ENCODE results near the gene TGFB2. TPM values are rescaled to one million over a fixed set of nuclear protein-coding genes. Genes with fewer than 3 reads are reported as not detected.

Gene TGFB2
- total and polyA plus RNA-seq, 2 donors (not counting 3 experiments of a cell fraction or from before 2014, with no cell fraction given) = 21.2 to 43.5 TPM

- intact Hi-C loops (cut with micrococcal nuclease) = loop anchor here (1.0 to 5.0 kb wide), 5 partner anchors 8 to 919 kb away; no protein-coding TSS in a partner anchor
- Histone ChIP-seq H3K4me1 (ENCODE audit: control insufficient read depth, extremely low read depth, insufficient read depth, low read length) (peaks cover 22% of the 10 kb centered on the region), H3K27me3 (ENCODE audit: control insufficient read depth in 2 of 2, insufficient read depth in 2 of 2, low read length in 2 of 2) (no peaks in the 10 kb centered on the region), H3K9me3 (replicated peaks; ENCODE audit: control insufficient read depth, insufficient read depth, low read length) (no peaks in the 10 kb centered on the region), H3K4me3 (replicated peaks in 1 of 3; ENCODE audit: insufficient read depth in 1 of 3, low read depth in 1 of 3, low read length in 3 of 3) (peak overlapping the region in 2 of 3 experiments; percentile 3 to 28), H2AFZ (ENCODE audit: low read depth, low read length) (peak overlapping the region; percentile 26), H3K79me2 (ENCODE audit: control insufficient read depth, insufficient read depth, low read length) (no peaks in the 10 kb centered on the region), H3K36me3 (ENCODE audit: control insufficient read depth in 2 of 2, extremely low read depth in 1 of 2, insufficient read depth in 2 of 2, low read length in 2 of 2) (no peaks in the 10 kb centered on the region), H3K9me1 (replicated peaks; ENCODE audit: control insufficient read depth, extremely low read depth, insufficient read depth, low read length) (no peaks in the 10 kb centered on the region), H3K9ac (replicated peaks; ENCODE audit: extremely low read depth, insufficient read depth, low read length) (peak overlapping the region; percentile 68), H4K20me1 (replicated peaks; ENCODE audit: control insufficient read depth, extremely low read depth, insufficient read depth, low read length) (no peaks in the 10 kb centered on the region), H3K27ac (ENCODE audit: insufficient read depth, low read depth, low read length) (peak overlapping the region; percentile 64), H3K4me2 (ENCODE audit: insufficient read depth, low read length) (peak overlapping the region; percentile 60)
- no TSS peak for BruUV-seq (replicated peaks)
- TF ChIP-seq EZH2 (IDR thresholded peaks at IDR 0.05; ENCODE audit: borderline replicate concordance, low read depth, low read length, severe bottlenecking) (no peak), GATA2 (IDR thresholded peaks at IDR 0.05; ENCODE audit: insufficient read depth, insufficient read length, low read depth, low read length) (no peak), POLR2A (IDR thresholded peaks at IDR 0.05; ENCODE audit: low read depth, low read length) (no peak), FOS (IDR thresholded peaks at IDR 0.05; ENCODE audit: borderline replicate concordance, insufficient read depth, low read length) (peak; percentile 28), JUN (IDR thresholded peaks at IDR 0.05; ENCODE audit: borderline replicate concordance, insufficient read depth, insufficient read length, low read depth) (peak; percentile 29)
- TF ChIP-seq, protein P1, sequence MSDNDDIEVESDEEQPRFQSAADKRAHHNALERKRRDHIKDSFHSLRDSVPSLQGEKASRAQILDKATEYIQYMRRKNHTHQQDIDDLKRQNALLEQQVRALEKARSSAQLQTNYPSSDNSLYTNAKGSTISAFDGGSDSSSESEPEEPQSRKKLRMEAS (IDR thresholded peaks at IDR 0.05; ENCODE audit: insufficient read depth, insufficient read length) = no peak
- TF ChIP-seq, protein P2, sequence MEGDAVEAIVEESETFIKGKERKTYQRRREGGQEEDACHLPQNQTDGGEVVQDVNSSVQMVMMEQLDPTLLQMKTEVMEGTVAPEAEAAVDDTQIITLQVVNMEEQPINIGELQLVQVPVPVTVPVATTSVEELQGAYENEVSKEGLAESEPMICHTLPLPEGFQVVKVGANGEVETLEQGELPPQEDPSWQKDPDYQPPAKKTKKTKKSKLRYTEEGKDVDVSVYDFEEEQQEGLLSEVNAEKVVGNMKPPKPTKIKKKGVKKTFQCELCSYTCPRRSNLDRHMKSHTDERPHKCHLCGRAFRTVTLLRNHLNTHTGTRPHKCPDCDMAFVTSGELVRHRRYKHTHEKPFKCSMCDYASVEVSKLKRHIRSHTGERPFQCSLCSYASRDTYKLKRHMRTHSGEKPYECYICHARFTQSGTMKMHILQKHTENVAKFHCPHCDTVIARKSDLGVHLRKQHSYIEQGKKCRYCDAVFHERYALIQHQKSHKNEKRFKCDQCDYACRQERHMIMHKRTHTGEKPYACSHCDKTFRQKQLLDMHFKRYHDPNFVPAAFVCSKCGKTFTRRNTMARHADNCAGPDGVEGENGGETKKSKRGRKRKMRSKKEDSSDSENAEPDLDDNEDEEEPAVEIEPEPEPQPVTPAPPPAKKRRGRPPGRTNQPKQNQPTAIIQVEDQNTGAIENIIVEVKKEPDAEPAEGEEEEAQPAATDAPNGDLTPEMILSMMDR (IDR thresholded peaks at IDR 0.05; ENCODE audit: extremely low read depth in 1 of 2, insufficient read depth in 1 of 2, low read depth in 1 of 2, low read length in 2 of 2) = no peak
- DNase-seq (ENCODE audit: low read depth, low spot score) (peak; percentile 91), FAIRE-seq (peak; percentile 47)
- dilution Hi-C loops (cut with MboI; ENCODE audit: extremely low pct_ligation_motif_present, low sequenced_read_pairs) = no loop called here
- ChIA-PET CTCF (no interaction called here), POLR2A (no interaction called here)
Measured at GRCh38 chr1:218383681-218384080, 38.5 kb downstream of the TGFB2 start.
